ENCODE measurements around the gene SDK1.
A peak's percentile ranks its signal among the peaks of the same experiment; 100 is the strongest.

Gene SDK1

GRCh38 chr7:3668743-3669142 is 367.7 kb downstream of the SDK1 start:
- TF ChIP-seq CTCF (IDR thresholded peaks at IDR 0.05; ENCODE audit: control insufficient read depth, extremely low read depth, insufficient read depth) = no peak
- no peak for DNase-seq (ENCODE audit: low read depth)
- no peak overlapping the region for H3K4me3 ChIP-seq (ENCODE audit: low read depth, low read length)

GRCh38 chr7:3670898-3671297 is 369.8 kb downstream of the SDK1 start:
- DNase-seq (ENCODE audit: low read depth) = no peak
- H3K4me3 ChIP-seq (ENCODE audit: low read depth, low read length) = no peak overlapping the region
- no peak for TF ChIP-seq CTCF (IDR thresholded peaks at IDR 0.05; ENCODE audit: control insufficient read depth, extremely low read depth, insufficient read depth)

GRCh38 chr7:3673524-3673923 is 372.5 kb downstream of the SDK1 start:
- no peak overlapping the region for H3K4me3 ChIP-seq (ENCODE audit: low read depth, low read length)
- peak; percentile 13 for DNase-seq (ENCODE audit: low read depth)
- TF ChIP-seq CTCF (IDR thresholded peaks at IDR 0.05; ENCODE audit: control insufficient read depth, extremely low read depth, insufficient read depth) = peak; percentile 69

- no peak for DNase-seq (ENCODE audit: low read depth)
- no peak overlapping the region for H3K4me3 ChIP-seq (ENCODE audit: low read depth, low read length)
- TF ChIP-seq CTCF (IDR thresholded peaks at IDR 0.05; ENCODE audit: control insufficient read depth, extremely low read depth, insufficient read depth) = no peak
Measured at GRCh38 chr7:3678314-3678810, 377.3 kb downstream of the SDK1 start.

GRCh38 chr7:3682028-3682710 is 381.1 kb downstream of the SDK1 start:
- H3K4me3 ChIP-seq (ENCODE audit: low read depth, low read length) = no peak overlapping the region
- no peak for DNase-seq (ENCODE audit: low read depth)
- no peak for TF ChIP-seq CTCF (IDR thresholded peaks at IDR 0.05; ENCODE audit: control insufficient read depth, extremely low read depth, insufficient read depth)

- no peak for DNase-seq (ENCODE audit: low read depth)
- no peak for TF ChIP-seq CTCF (IDR thresholded peaks at IDR 0.05; ENCODE audit: control insufficient read depth, extremely low read depth, insufficient read depth)
- H3K4me3 ChIP-seq (ENCODE audit: low read depth, low read length) = no peak overlapping the region
Measured at GRCh38 chr7:3683546-3684539, 382.8 kb downstream of the SDK1 start.
